K562 (cell line): Measurements from ENCODE around the gene SFMBT2. TPM values are rescaled to one million over a fixed set of nuclear protein-coding genes. Genes with fewer than 3 reads are reported as not detected.
A peak's percentile ranks its signal among the peaks of the same experiment; 100 is the strongest.

ENCODE experiments used
- CREM ChIP-seq: IDR thresholded peaks from 2 replicates; pipeline ENCODE4 v1.6.1; 2014; ENCODE audit warnings: antibody characterized with exemption, low read depth
- E2F3 ChIP-seq: fragments of 250-450 bp; sonication (Bioruptor Pico); IDR thresholded peaks from 2 replicates; pipeline ENCODE4 v1.4.0; 2020; ENCODE audit warnings: mild to moderate bottlenecking
- ETV6 ChIP-seq, 3 experiments: fragments of 150-350 bp in 1 of 3; sonication (generic) in 1 of 3; formaldehyde crosslinking in 1 of 3; IDR thresholded peaks; 2 replicates each; pipeline versions ENCODE4 v1.6.1 to v1.8.0; 2014 to 2022; ENCODE audit warnings: borderline replicate concordance in 2 of 3, low read depth in 2 of 3, antibody characterized with exemption in 1 of 3, low read length in 1 of 3, mild to moderate bottlenecking in 1 of 3, missing genetic modification reagents in 1 of 3
- KDM4B ChIP-seq, 2 experiments: fragments of 450-650 bp in 1 of 2; sonication (generic) in 1 of 2; IDR thresholded peaks; 2 replicates each; pipeline ENCODE4 v1.6.1; 2016 to 2017; ENCODE audit warnings: borderline replicate concordance in 2 of 2, antibody characterized with exemption in 1 of 2, low read depth in 1 of 2, mild to moderate bottlenecking in 1 of 2
- L3MBTL2 ChIP-seq: fragments of 450-650 bp; IDR thresholded peaks from 2 replicates; pipeline ENCODE4 v1.6.1; 2016; ENCODE audit warnings: mild to moderate bottlenecking, moderate library complexity
- MAX ChIP-seq: sonication (generic); formaldehyde crosslinking; IDR thresholded peaks from 2 replicates; pipeline ENCODE4 v1.9.0; 2022; ENCODE audit warnings: mild to moderate bottlenecking, missing genetic modification reagents
- OTX1 ChIP-seq: fragments of 450-650 bp; formaldehyde crosslinking; IDR thresholded peaks from 2 replicates; pipeline ENCODE4 v1.4.0; 2022; ENCODE audit warnings: mild to moderate bottlenecking
- SAP30 ChIP-seq: fragments of 200-600 bp; sonication (generic); IDR thresholded peaks from 2 replicates; pipeline ENCODE4 v1.6.1; 2012; ENCODE audit warnings: borderline replicate concordance, low read depth, mild to moderate bottlenecking, moderate library complexity, low read length, control low read depth, inconsistent platforms; ENCODE audit not compliant: insufficient read depth, poor library complexity, severe bottlenecking
- SLC30A9 ChIP-seq: fragments of 250-450 bp; sonication (Bioruptor Pico); IDR thresholded peaks from 2 replicates; pipeline ENCODE4 v1.8.0; 2022; ENCODE audit warnings: mild to moderate bottlenecking, moderate library complexity
- TEAD4 ChIP-seq, 2 experiments: sonication (generic) in 1 of 2; formaldehyde crosslinking in 1 of 2; IDR thresholded peaks; 2 replicates each; pipeline versions ENCODE4 v1.6.1 to v1.8.0; 2012 to 2022; ENCODE audit warnings: borderline replicate concordance in 1 of 2, inconsistent platforms in 1 of 2, low read length in 1 of 2, mild to moderate bottlenecking in 1 of 2, missing genetic modification reagents in 1 of 2
- TFAM ChIP-seq: fragments of 250-450 bp; sonication (Bioruptor Pico); conservative IDR thresholded peaks from 2 replicates; pipeline ENCODE4 v1.5.0; 2021; ENCODE audit warnings: mild to moderate bottlenecking, moderate library complexity
- ZBTB7A ChIP-seq: IDR thresholded peaks from 2 replicates; pipeline ENCODE4 v1.6.1; 2011; ENCODE audit warnings: low read depth, mild to moderate bottlenecking, low read length, moderate library complexity, borderline replicate concordance; ENCODE audit not compliant: control insufficient read depth
- ZNF57 ChIP-seq: fragments of 450-650 bp; formaldehyde crosslinking; IDR thresholded peaks from 2 replicates; pipeline ENCODE4 v1.4.0; 2020; ENCODE audit warnings: mild to moderate bottlenecking, moderate library complexity
- ZNF717 ChIP-seq: fragments of 250-450 bp; sonication (Bioruptor Pico); IDR thresholded peaks from 2 replicates; pipeline ENCODE4 v1.5.0; 2021
- polyA plus RNA-seq, 8 experiments: library from polyadenylated mRNA; depleted of rRNA in 4 of 8; stranded (reverse) in 5 of 8; unstranded in 3 of 8; fragments of >200 nt; fragmentation: Nextera tagmentation in 2 of 8; fragmentation: Illumina TruSeq in 1 of 8; extraction: Ambion mirVana in 2 of 8; extraction: Trizol in 1 of 8; gene quantifications; 2 replicates each; pipeline versions ENCODE4 v1.2.1 to v1.2.3, GENCODE V29; 2011 to 2014; ENCODE audit warnings: inconsistent platforms in 1 of 8, missing spikeins in 1 of 8
- total RNA-seq, 7 experiments: library from RNA; depleted of rRNA in 6 of 7; stranded (reverse); fragments of >200 nt in 6 of 7; fragmentation: Illumina TruSeq in 2 of 7; extraction: Trizol in 2 of 7; gene quantifications; 2 replicates each; pipeline versions ENCODE4 v1.2.1 to v1.2.3, GENCODE V29; 2011 to 2021; ENCODE audit warnings: low replicate concordance in 1 of 7
- TF ChIP-seq, protein P1 (sequence below): fragments of 450-650 bp; IDR thresholded peaks from 2 replicates; pipeline ENCODE4 v1.6.1; 2016; ENCODE audit warnings: mild to moderate bottlenecking, moderate library complexity

SFMBT2 gene
- total and polyA plus RNA-seq, 9 of the 15 experiments (the other 6 are each of a cell fraction or from before 2014, with no cell fraction given) = 1.2 to 13.6 (median 7.6) TPM

- TF ChIP-seq MAX (CRISPR knock-in tag) (peak; percentile 82), TEAD4 (IDR thresholded peaks at IDR 0.05; ENCODE audit: low read length) (peak; percentile 34; the same call in 1 of the 2 replicates), TEAD4 (CRISPR knock-in tag; IDR thresholded peaks at IDR 0.05; ENCODE audit: borderline replicate concordance) (no peak), CREM (0 out of 2 replicates have a peak, but pooled peaks have one; percentile 17), TFAM (CRISPR knock-in tag) (no peak), KDM4B (IDR thresholded peaks at IDR 0.05; ENCODE audit: borderline replicate concordance in 2 of 2, low read depth in 1 of 2) (no peak), SAP30 (peak; percentile 9), SLC30A9 (no peak), ZNF57 (no peak), L3MBTL2 (peak; percentile 91), ETV6 (IDR thresholded peaks at IDR 0.05; ENCODE audit: borderline replicate concordance in 1 of 2, low read depth in 2 of 2, low read length in 1 of 2) (no peak), ETV6 (CRISPR knock-in tag; IDR thresholded peaks at IDR 0.05; ENCODE audit: borderline replicate concordance) (0 out of 2 replicates have a peak, but pooled peaks have one; percentile 41), ZNF717 (CRISPR knock-in tag) (no peak), OTX1 (CRISPR knock-in tag) (no peak), ZBTB7A (peak; percentile 76; the same call in 1 of the 2 replicates), E2F3 (CRISPR knock-in tag) (0 out of 2 replicates have a peak, but pooled peaks have one; percentile 21)
- TF ChIP-seq, protein P1, sequence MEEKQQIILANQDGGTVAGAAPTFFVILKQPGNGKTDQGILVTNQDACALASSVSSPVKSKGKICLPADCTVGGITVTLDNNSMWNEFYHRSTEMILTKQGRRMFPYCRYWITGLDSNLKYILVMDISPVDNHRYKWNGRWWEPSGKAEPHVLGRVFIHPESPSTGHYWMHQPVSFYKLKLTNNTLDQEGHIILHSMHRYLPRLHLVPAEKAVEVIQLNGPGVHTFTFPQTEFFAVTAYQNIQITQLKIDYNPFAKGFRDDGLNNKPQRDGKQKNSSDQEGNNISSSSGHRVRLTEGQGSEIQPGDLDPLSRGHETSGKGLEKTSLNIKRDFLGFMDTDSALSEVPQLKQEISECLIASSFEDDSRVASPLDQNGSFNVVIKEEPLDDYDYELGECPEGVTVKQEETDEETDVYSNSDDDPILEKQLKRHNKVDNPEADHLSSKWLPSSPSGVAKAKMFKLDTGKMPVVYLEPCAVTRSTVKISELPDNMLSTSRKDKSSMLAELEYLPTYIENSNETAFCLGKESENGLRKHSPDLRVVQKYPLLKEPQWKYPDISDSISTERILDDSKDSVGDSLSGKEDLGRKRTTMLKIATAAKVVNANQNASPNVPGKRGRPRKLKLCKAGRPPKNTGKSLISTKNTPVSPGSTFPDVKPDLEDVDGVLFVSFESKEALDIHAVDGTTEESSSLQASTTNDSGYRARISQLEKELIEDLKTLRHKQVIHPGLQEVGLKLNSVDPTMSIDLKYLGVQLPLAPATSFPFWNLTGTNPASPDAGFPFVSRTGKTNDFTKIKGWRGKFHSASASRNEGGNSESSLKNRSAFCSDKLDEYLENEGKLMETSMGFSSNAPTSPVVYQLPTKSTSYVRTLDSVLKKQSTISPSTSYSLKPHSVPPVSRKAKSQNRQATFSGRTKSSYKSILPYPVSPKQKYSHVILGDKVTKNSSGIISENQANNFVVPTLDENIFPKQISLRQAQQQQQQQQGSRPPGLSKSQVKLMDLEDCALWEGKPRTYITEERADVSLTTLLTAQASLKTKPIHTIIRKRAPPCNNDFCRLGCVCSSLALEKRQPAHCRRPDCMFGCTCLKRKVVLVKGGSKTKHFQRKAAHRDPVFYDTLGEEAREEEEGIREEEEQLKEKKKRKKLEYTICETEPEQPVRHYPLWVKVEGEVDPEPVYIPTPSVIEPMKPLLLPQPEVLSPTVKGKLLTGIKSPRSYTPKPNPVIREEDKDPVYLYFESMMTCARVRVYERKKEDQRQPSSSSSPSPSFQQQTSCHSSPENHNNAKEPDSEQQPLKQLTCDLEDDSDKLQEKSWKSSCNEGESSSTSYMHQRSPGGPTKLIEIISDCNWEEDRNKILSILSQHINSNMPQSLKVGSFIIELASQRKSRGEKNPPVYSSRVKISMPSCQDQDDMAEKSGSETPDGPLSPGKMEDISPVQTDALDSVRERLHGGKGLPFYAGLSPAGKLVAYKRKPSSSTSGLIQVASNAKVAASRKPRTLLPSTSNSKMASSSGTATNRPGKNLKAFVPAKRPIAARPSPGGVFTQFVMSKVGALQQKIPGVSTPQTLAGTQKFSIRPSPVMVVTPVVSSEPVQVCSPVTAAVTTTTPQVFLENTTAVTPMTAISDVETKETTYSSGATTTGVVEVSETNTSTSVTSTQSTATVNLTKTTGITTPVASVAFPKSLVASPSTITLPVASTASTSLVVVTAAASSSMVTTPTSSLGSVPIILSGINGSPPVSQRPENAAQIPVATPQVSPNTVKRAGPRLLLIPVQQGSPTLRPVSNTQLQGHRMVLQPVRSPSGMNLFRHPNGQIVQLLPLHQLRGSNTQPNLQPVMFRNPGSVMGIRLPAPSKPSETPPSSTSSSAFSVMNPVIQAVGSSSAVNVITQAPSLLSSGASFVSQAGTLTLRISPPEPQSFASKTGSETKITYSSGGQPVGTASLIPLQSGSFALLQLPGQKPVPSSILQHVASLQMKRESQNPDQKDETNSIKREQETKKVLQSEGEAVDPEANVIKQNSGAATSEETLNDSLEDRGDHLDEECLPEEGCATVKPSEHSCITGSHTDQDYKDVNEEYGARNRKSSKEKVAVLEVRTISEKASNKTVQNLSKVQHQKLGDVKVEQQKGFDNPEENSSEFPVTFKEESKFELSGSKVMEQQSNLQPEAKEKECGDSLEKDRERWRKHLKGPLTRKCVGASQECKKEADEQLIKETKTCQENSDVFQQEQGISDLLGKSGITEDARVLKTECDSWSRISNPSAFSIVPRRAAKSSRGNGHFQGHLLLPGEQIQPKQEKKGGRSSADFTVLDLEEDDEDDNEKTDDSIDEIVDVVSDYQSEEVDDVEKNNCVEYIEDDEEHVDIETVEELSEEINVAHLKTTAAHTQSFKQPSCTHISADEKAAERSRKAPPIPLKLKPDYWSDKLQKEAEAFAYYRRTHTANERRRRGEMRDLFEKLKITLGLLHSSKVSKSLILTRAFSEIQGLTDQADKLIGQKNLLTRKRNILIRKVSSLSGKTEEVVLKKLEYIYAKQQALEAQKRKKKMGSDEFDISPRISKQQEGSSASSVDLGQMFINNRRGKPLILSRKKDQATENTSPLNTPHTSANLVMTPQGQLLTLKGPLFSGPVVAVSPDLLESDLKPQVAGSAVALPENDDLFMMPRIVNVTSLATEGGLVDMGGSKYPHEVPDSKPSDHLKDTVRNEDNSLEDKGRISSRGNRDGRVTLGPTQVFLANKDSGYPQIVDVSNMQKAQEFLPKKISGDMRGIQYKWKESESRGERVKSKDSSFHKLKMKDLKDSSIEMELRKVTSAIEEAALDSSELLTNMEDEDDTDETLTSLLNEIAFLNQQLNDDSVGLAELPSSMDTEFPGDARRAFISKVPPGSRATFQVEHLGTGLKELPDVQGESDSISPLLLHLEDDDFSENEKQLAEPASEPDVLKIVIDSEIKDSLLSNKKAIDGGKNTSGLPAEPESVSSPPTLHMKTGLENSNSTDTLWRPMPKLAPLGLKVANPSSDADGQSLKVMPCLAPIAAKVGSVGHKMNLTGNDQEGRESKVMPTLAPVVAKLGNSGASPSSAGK = peak; percentile 93
Measured at GRCh38 chr10:7408291-7409044, 2.4 kb downstream of the SFMBT2 start (continued).
